UCSD-AML1 (cell line): ENCODE results near the gene POLR2C.
"Not testable (repeated sequence)": the region's sequence is repeated elsewhere in the genome, so short reads cannot be mapped to it uniquely, and the experiment has no call there.

Experiments
- DNase-seq: peaks from one replicate; lab custom pipeline; 2025; ENCODE audit not compliant: unreplicated experiment; lab: John Stamatoyannopoulos, UW

Gene POLR2C

DNA sequence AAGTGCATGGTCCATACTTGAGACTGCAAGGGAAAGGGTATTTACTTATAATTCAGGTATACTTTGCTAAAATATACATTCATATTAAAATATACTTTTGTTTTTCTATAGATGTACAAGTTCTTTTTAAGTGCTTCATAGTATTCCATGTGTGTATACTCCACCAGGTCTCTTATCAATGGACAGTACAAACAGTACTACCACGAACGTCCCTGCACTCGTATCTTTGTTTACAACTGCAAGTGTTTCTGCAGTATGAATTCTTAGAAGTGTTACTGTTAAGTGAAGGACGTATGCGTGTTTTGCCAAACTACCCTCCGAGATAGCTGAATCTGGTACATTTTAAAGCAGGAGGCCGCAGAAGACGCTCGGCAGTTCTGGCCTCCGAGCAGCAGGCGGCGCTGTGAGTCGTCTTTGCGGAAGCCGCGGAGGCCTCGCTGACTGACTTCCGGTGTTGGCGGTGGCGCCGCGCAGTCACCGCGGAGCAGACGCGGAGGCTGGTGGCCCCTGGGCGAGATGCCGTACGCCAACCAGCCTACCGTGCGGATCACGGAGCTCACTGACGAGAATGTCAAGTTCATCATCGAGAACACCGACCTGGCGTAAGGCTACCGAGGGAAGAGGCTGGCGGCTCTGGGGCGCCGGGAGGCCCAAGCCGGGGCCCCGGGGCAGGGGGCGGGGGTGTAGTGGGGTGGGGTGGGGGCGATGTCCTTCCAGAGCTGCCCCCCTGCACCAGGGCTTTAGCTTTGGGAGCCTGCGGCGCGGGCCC, at the start of gene POLR2C:
Gene POLR2C, plus strand, starts transcription at position 471 of the 769 bp plus-strand sequence. Its CDS starts 46 bp downstream, at position 517.
- DNase-seq = peak; percentile 88

DNA sequence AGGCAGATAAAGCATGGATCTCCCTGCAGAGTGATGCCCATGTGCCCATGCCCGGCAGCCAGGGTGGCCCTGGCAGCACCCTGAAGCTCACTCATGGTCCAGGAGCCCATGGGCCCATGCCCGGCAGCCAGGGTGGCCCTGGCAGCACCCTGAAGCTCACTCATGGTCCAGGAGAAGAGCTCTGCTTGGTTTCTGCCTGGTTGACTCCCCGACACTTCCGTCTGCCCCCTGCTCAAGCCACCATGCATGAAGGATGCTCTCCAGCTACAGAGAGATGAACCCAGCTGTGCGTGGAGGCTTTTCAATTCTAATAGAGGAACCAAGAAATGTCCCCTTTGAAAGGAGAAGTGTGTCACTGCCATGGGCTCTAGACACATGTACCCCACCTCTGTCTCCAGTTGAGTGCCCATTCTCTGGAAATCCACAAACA, 49.2 kb upstream of the POLR2C start:
- DNase-seq = no peak

DNA sequence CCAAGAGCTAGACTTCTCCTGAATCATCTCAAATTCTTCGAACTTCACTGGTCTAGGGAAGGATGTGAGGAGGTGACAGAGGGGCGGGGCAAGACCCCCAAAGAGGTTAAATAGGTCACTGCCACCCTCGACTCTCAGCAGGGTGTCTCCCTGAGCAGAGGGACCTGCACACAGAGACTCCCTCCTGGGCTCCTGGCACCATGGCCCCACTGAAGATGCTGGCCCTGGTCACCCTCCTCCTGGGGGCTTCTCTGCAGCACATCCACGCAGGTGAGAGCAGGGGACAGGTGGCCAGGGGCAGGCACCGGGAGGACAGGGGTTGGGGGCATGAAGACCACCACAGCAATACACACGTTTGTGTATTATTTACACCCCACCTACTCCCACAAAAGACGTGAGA, 48.7 kb upstream of the POLR2C start:
- no peak for DNase-seq

DNA sequence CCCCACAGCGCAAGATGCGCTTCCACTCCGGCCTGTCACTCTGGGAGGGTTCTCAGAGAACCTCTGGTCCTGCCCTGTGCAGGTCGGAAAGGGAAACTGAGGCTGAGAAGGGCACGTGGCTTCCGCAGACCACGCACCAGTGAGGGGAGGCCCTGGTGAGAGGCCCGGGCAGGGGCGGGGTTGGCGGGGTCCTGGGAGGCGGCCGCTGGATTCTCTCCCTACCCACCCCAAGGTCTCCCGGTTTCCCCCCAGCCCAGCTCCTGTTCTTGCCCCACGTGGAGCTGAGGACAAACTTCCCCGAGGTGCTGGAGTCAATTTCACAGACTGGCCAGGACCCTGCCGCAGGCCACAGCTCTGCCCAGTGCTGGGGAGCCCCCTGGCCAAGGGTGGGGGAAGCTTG, 46.4 kb upstream of the POLR2C start:
- DNase-seq = no peak

GRCh38 chr16:57419506-57419905, 43.0 kb upstream of the POLR2C start:
- no peak for DNase-seq

DNA sequence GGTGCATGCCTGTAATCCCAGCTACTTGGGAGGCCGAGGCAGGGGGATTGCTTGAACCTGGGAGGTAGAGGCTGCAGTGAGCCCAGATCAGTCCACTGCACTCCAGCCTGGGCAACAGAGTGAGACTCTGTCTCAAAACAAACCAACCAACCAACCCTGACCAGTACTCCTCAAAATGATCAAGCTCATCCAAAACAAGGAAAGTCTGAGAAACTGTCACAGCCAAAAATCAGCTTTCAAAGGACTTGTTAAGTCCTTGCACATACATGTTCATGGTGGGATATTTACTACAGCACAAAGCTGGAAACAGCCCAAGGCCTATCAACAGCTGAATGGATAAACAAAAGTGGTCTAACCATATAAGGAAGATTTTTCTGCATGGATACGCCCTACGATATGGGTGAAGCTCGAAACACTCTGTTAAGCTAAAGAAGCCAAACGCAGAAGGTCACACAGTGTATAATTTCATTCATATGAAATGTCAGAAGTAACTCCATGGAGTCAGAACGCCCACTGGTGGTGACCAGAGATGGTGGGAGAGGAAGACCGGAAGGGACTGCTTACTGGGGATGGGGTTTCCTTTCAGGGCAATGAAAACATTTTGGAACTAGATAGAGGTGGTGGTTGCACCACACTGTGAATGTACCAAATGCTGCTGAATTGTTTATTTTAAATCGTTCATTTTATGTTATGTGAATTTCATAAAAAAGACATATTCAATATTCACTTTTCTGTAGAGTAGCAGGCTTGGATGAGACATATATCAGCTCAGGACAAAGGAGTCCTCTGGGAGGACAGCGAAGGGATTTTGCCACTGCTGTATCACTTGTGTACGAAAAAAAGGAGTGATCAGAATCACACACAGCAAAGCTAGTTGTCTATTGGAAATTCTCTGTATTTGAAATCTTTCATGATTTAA, 40.2 kb upstream of the POLR2C start:
- DNase-seq = peak; percentile 34

- DNase-seq = no peak
Measured at GRCh38 chr16:57423152-57423551, 39.3 kb upstream of the POLR2C start.

- no peak for DNase-seq
Measured at GRCh38 chr16:57424583-57424982, 37.9 kb upstream of the POLR2C start.

DNA sequence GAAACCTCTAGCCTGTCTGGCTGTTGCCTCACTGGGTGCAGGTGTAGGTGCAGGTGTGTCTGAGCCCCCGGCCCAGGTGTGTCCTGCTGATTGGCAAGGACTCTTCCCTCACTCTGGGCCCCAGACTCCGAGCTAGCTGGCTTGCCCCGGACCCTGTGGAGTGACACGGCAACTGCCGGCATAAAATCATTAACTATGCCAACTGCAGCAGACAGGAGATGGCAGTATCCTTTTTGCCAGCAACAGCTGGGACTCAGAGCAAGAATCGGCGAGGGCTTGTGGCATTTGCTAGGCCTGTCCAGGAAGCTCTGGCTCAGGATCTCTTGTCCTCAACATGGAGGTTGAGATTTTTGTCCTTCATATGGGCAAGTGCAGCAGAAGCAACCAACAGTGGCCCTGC, 36.1 kb upstream of the POLR2C start:
- no peak for DNase-seq

DNA sequence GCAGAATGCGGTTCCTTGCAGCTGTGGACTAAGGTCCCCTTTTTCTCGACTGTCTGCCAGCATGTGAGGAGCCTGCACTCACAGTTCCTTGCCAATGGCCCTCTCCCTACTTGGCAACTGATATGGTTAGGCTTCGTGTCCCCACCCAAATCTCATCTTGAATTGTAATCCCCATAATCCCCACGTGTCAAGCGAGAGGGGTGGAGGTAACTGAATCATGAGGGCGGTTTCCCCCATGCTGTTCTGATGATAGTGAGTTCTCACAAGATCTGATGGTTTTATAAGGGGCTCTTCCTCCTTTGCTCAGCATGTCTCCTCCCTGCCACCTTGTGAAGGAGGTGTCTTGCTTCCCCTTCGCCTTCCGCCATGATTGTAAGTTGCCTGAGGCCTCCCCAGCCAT, 35.2 kb upstream of the POLR2C start:
- no peak for DNase-seq

DNA sequence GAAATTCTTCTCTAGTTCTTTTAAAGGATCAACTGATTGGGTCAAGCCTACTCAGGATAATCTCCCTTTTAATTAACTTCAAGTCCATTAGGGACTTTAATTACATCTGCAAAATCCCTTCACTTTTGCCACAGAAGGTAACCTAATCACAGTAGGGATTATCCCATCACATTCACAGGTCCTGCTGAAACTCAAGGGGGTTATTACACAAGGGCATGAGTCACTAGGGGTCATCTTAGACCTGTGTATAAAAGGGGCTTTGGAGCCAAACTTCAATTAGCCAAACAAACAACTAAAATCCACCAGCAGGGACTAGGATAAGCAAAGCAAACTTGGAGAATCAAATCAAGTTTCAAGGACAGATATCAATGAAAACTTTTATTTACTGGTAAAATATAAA, 34.7 kb upstream of the POLR2C start:
- no peak for DNase-seq

GRCh38 chr16:57430955-57431354, 31.5 kb upstream of the POLR2C start:
- no peak for DNase-seq

GRCh38 chr16:57432505-57432904, 30.0 kb upstream of the POLR2C start:
- no peak for DNase-seq

- no peak for DNase-seq
Measured at GRCh38 chr16:57432989-57433388, 29.5 kb upstream of the POLR2C start.

- DNase-seq = no peak
Measured at GRCh38 chr16:57434003-57434402, 28.5 kb upstream of the POLR2C start.

- DNase-seq = no peak
Measured at GRCh38 chr16:57435838-57436237, 26.6 kb upstream of the POLR2C start.

DNA sequence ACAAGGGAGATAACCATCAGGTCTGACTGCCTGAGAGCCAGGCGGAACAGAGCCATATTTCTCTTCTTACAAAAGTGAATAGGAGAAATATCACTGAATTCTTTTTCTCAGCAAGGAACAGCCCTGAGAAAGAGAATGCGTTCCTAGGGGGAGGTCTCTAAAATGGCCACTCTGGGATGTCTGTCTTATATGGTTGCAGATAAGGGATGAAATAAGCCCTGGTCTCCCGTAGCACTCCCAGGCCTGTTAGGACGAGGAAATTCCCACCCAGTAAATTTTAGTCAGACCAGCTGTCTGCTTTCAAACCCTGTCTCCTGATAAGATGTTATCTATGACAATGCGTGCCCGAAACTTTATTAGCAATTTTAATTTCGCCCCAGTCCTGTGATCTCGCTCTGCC, 22.5 kb upstream of the POLR2C start:
- DNase-seq = not testable (repeated sequence)

DNA sequence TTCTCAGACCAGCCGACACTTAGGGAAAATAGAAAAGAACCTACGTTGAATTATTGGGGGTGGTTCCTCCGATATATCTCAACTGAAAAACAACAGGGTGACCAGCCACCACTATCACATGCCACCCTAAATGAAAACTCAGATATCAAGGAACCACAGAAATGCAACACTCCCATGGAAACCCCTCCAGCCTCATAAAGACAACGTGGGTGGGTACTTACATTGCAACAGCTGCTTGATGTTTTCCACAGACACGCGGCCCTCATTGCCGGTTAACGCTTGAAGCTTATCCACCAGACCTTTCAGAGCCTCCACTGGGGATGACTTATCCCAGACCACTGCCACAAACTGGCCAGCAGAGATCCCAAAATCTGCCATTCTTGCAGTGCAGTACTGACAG, 21.9 kb upstream of the POLR2C start:
- not testable (repeated sequence) for DNase-seq

DNA sequence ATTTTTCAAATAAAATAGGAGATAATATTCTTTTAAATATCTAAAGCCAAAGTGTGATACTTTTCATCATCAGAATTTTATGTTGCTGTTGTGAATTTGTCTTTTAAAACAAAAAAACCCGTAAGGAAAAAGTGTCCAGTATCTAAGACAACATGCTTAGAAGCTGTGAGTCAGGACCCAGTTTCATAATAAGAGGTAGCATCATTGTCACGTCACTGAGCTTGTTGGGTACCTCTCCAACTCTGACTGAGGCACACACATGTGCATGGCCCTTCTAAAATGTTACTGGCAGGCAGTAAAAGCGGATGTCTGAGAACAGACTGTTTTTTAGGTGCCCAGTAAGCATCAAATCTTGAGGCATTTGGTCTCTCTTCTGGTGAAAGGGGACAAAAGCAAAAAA, 17.8 kb upstream of the POLR2C start:
- no peak for DNase-seq

DNA sequence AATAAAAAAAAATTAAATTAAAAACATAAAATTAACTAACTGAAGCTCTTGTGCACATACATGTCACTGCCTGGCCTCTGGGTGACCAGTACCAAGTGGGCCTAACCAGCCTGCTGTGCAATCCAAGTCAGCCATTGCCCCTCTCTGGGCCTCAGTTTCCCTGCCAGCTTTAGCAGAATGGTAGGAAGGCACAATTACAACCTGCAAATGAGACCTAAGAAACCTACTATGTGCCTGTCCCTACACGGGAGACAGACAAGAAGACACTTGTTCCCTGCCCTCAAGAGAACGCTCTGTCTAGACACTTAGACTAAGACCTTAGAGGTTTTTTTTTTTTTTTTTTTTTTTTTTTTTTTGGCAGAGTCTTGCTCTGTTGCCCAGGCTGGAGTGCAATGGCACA, 17.0 kb upstream of the POLR2C start:
- DNase-seq = no peak

DNA sequence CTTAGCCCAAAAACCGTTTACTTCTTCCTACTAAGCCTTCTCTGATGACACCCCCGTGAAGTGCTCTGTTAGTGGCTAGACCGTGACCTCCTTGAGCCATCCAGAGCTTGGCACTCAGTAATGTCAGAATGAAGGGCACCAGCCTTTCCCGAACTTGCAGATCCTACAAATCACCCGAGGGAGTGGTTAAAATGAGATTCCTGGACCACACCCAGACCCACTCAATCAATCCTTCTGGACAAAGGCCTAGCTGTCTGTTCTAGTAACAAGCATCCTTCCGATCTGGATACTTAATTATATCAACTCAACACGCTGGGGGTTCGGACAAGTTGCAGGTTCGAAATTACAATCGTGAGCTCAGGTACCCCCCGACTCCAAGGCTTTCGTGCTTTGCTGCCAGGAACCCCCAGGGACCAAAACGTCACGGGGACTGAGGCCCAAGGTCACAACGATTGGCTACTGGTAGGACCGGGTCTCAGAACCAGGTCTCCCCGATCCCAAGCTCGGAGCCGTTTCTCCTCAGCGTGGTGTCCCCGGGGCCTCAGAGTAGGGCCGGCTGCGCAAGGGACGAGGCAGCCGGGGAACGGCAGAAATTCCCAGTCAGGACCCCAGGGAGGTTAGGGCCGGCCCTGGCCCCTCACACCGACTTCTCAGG, 15.8 kb upstream of the POLR2C start:
- peak; percentile 37 for DNase-seq
